ENCODE measurements around the gene ARSA. TPM values are rescaled to one million over a fixed set of nuclear protein-coding genes. Genes with fewer than 3 reads are reported as not detected.

ARSA gene
- total RNA-seq, 4 donors from 2014 or later = 19.5 to 40.0 (median 21.0) TPM

GRCh38 chr22:50584106-50585096 lies 43.6 kb downstream of the ARSA start:
- no peak for TF ChIP-seq POLR2A (IDR thresholded peaks at IDR 0.05)
- TF ChIP-seq EP300 (IDR thresholded peaks at IDR 0.05) = no peak
- TF ChIP-seq POLR2AphosphoS5 (IDR thresholded peaks at IDR 0.05) = no peak
- TF ChIP-seq CTCF (IDR thresholded peaks at IDR 0.05) = no peak
- no peak overlapping the region for H3K27ac ChIP-seq
- no peaks in the 10 kb centered on the region for H3K9me3 ChIP-seq
- peaks cover 0 to 8% of the 10 kb centered on the region in 2 donors for H3K36me3 ChIP-seq
- H3K27me3 ChIP-seq = no peaks in the 10 kb centered on the region
- WGBS, 2 donors (ENCODE audit: low coverage in 1 of 2) = 87 to 94% methylated on average over 5 to 14 of the region's 23 CpGs
- no peak overlapping the region for H3K4me3 ChIP-seq
- peaks cover 0 to 25% (median 14%) of the 10 kb centered on the region in 3 donors for H3K4me1 ChIP-seq
- ATAC-seq = no peak

GRCh38 chr22:50583294-50583861 lies 44.6 kb downstream of the ARSA start:
- no peaks in the 10 kb centered on the region for H3K9me3 ChIP-seq
- peaks cover 0 to 35% (median 24%) of the 10 kb centered on the region in 3 donors for H3K4me1 ChIP-seq
- peak; percentile 38 for ATAC-seq
- H3K4me3 ChIP-seq = peak overlapping the region; percentile 55 to 96
- peak in 1 of 4 experiments; percentile 25 for TF ChIP-seq CTCF (IDR thresholded peaks at IDR 0.05)
- no peak for TF ChIP-seq POLR2AphosphoS5 (IDR thresholded peaks at IDR 0.05)
- peak overlapping the region; percentile 1 to 100 (median 98) for H3K27ac ChIP-seq
- WGBS, 2 donors (ENCODE audit: low coverage in 1 of 2) = 15% methylated on average over 12 of the region's 37 CpGs; no CpG with 5 or more reads in 1 of the 2 donors
- H3K36me3 ChIP-seq = peaks cover 0 to 8% of the 10 kb centered on the region in 2 donors
- no peaks in the 10 kb centered on the region for H3K27me3 ChIP-seq

- Histone ChIP-seq H3K4me1 (peaks cover 0 to 42% (median 29%) of the 10 kb centered on the region in 3 donors), H3K4me3 (peak within 1 kb of the TSS; percentile 55 to 96), H3K27ac (peak within 1 kb of the TSS; percentile 81 to 100 (median 98)), H3K9me3 (no peaks in the 10 kb centered on the region), H3K36me3 (peaks cover 0 to 8% of the 10 kb centered on the region in 2 donors), H3K27me3 (peaks cover 4% of the 10 kb centered on the region)
- TF ChIP-seq POLR2A (IDR thresholded peaks at IDR 0.05) (peak; percentile 84), CTCF (IDR thresholded peaks at IDR 0.05) (peak in 1 of 4 experiments; percentile 11), EP300 (IDR thresholded peaks at IDR 0.05) (no peak), POLR2AphosphoS5 (IDR thresholded peaks at IDR 0.05) (peak; percentile 57)
- ATAC-seq = peak; percentile 96
- no CpG with 5 or more reads among the region's 96 CpGs for WGBS, 2 donors (ENCODE audit: low coverage in 1 of 2)
Observed at GRCh38 chr22:50582493-50583293, 45.3 kb downstream of the ARSA start, which contains the start of gene CHKB. CHKB (minus strand) TSS chr22:50582849; CDS start chr22:50582781, 68 bp downstream.

- no peak for TF ChIP-seq EP300 (IDR thresholded peaks at IDR 0.05)
- no peak for TF ChIP-seq POLR2AphosphoS5 (IDR thresholded peaks at IDR 0.05)
- no peak for TF ChIP-seq POLR2A (IDR thresholded peaks at IDR 0.05)
- no peak for TF ChIP-seq CTCF (IDR thresholded peaks at IDR 0.05)
- Histone ChIP-seq H3K4me1 (peaks cover 0 to 49% (median 29%) of the 10 kb centered on the region in 3 donors), H3K27me3 (peaks cover 4% of the 10 kb centered on the region), H3K9me3 (no peaks in the 10 kb centered on the region), H3K27ac (peak overlapping the region; percentile 81 to 100 (median 98)), H3K4me3 (peak overlapping the region; percentile 51 to 96), H3K36me3 (peaks cover 0 to 8% of the 10 kb centered on the region in 2 donors)
- no peak for ATAC-seq
- WGBS, 2 donors (ENCODE audit: low coverage in 1 of 2) = 20 to 40% methylated on average over 1 to 2 of the region's 39 CpGs
Observed at GRCh38 chr22:50581950-50582492, 45.9 kb downstream of the ARSA start.

Measured in gastroesophageal sphincter (tissue), 4 donors.